ENCODE data around the gene AZIN2.

Gene AZIN2

DNA sequence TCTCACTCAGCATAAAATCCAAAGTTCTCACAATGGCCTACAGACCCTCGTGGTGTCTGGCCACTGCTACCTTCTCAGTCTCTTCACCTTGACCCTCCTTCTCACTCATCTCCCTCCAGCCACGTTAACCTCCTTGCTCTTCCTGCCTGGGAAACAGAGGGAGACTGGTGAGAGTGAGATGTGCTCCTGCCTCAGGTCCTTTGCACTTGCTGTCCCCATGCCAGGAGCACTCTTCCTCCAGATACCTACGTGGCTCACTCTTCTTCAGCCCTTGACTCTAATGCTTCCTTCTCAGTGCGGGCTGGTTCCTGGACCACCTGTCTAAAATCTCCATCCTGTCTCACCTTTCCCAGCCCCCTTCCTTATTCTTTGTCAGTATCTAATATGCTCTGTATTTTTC is 76.2 kb downstream of the AZIN2 start:
- DNase-seq: no peak

DNA sequence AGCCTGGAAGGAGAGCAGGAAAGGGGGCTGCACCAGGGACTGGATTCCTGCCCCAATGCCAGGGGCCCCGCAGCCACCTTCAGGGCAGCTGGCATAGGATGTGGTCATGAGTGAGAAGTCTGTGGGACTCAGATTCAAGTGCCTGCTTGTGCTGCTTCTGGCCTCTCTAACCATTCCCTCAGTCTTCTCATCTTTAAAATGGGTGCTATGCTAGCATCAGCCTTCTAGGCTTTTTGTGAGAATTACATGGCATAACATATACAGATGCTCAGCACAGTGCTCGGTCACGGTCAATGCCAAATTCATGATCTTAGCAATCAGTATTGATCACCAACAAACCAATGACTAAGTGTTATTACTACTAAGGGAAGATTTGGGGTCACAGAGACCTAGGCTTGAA is 77.4 kb downstream of the AZIN2 start:
- DNase-seq: no peak

DNA sequence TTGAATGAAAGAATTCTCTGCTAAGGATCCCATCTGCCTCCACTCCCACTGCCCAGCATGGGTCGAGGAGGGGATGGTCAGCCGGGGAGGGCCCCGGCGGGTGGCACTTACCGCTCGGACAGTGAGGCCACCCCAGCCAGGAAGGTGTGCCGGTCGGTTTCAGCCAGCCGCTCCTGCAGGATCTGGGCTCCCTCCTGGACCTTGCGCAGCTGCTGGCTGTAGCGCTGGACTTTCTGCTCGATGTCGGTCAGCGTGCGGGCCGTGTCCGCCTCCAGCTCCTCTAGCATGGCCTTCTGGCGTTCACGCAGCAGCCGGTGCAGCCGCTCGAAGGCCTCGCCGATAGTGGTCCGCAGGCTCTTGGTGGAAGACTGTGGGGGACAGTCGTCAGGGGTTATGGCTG is 78.6 kb downstream of the AZIN2 start:
- no peak for DNase-seq

DNA sequence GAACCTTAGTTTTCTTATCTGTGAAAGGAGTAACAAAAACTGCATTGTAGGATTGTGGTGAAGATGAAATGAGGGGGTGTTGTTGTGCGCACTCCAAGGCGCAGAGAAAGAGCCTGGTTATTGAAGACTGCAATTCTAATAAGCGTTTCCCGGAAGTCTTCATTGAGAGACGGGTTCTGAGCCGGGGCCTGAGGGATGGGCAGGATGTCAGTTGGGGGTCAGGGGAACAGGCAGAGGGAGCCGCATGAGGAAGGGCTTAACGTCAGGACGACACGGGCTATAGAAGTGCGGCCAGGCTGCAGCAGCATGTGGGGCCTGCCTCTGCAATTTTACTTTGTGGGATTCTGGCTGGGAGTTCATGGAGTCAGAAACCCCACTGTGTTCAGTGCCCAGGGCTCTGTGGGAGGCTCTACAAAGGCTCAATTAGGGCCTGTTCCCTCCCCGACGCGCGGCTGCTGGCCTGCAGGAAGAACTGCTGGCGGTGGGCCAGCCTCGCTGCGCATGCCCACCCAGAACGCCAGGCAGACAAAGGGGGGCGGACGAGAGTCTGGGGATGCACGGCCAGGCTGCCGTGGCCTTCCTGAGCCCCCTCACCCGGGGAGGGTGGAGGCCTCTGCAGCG is 80.2 kb downstream of the AZIN2 start:
- DNase-seq: no peak

DNA sequence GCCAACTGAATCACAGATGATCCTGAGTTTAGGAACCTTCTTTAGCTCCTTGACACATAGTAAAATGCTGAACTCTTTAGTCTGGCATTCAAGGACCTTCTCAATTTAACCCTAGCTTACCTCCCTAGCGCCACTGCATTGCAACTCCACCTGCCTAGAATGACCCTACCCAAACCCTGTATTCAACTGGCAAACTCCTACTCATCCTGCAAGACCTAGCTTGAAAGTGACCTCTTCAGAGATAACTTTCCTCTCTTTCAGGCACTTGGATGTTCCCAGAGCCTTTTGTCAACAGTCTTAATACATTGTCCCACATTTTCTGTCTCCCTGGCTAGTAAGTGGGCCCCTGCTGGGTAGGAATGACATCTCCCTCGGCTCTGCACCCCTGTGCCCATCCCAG is 81.2 kb downstream of the AZIN2 start:
- no peak for DNase-seq

DNA sequence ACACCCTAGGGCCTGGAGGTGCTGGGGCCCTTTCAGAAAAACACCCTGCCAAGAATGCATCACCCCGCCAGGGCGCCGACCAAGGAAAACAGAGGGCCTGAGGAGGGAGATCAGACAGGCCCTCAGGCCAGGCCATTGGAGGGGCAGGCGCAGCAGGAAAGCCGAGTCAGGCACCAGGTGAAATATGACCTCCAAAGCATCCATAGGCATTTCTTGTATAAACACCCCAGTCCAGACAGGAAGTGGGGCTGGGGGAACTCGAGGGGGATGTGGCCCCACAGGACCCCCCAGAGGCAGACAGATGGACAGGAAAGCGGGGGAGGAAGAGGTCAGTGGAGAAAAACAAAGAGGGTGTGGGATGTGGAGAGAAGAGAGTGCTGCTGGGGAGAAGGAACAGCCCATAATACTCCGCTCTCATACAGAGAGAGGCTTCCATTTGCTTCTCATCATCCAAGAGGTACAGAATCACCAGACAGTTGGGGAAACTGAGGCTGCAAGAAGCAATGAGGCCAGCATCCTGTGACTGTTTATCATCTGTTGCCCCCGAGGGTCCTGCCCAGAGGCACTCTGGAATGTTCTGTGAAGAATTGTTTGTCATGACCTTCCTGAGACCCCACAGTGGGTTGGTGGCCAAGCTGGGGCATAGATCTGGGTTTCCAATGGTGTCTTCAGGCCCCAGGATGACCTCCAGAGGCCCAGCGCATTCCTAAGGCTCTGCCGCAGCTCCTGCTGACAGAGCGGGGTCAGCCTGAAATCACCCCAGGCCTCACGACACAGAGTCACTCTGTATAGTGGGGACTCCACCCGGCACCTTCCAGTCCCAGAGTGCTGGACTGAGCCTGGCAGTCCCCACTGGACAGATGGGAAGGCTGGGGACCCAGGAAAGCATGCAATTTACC is 82.9 kb downstream of the AZIN2 start:
- no peak for DNase-seq

DNA sequence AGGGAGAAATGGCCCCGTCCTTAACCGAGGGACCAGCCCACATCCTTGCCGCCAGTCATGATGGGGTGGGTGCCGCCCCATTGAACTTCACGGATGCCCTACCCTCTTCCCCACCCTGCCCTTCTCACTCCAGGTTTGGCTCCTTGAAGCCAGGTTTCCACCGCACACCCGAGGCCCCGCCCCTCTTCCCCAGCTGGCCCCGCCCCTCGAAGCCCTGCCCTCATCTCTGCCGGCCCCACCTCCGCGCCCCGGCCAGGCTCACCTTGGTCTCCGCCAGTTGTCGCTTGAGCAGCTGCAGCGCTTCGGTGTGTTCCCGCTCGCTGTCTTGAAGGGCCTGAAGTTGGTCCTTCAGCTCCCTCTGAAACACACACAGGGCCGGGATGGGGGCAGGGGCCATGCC is 84.3 kb downstream of the AZIN2 start:
- DNase-seq: no peak

DNA sequence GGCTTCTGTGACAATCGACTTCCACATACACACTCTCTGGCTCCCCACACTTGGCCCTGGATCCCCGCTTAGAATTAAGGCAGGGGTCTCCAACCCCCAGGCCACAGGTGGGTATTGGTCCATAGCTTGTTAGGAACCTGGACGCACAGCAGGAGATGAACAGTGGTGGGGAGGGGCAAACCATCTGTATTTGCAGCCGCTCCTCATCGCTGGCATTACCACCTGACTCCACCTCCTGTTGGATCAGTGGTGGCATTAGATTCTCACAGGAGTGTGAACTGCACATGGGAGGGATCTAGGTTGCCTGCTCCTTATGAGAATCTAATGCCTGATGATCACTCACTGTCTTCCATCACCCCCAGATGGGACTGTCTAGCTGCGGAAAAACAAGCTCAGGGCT is 84.9 kb downstream of the AZIN2 start:
- DNase-seq: no peak

DNA sequence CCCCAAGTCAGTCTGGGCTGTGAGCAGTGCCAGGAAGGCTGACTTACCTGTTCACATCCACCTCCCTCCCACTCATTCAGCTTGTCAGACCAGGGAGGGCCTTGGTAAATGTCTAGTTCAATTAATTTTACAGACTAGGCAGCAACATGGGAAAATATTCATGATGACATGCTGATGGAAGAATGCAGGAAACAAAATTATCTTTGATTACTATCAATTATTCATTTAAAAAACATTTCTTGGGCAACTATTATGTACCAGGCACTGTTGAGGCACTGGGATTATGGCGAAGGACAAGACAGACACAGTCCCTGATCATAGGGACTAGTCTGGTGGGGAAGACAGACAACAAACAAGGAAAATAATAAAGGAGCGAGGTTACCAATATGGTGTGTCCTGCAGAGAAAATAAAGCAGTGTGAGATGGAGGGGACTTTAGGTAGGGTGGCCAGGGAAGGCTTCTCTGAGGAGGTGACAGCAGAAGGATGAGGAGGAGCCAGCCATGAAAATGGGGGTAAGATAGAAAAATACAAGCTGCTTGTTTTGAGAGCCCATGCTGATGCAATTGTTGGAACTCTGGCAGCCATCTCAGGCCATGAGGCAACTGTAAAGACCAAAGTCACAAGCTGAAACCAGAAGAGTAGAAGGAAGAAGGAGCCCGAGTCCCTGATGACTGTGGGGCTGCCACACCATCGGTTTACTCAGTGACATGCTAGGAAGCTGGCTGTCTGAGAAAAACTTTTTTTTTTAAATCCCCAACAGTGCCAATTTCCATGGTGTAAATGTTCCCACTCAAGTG is 86.9 kb downstream of the AZIN2 start:
- no peak for DNase-seq

DNA sequence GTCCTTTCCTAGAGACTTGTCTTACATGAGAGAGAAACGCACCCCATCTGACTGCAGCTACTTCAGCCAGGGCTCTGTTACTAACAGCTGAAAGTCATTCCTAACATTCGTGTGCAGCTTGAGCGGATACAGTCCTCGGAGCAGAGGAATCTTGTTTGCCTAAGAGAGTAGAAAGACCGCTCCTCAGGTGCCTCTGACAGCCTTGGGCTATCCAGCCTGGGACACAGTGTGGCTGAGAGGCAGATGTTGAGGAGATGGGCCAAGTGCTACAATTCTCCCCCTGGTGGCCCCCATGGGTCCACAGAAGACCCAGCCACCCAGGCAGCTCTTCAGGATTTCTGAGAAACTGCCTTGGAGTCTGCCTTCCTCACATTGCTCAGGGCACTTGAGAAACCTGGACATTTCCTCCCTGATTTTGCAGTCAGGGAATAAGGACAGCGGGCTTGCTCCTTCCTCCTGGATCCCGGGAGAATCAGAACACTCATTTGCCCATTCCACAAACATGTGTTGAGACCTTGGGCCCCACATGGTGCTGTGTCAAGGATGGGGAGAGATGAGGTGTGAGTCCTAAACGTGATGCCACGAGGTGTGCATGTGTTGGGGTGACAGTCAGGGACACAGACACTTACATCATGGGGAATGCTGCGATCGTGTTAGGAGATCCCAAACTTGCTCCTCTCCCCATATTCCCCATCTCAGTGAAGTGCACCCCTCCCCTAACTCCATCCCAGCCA is 87.8 kb downstream of the AZIN2 start:
- DNase-seq: no peak

DNA sequence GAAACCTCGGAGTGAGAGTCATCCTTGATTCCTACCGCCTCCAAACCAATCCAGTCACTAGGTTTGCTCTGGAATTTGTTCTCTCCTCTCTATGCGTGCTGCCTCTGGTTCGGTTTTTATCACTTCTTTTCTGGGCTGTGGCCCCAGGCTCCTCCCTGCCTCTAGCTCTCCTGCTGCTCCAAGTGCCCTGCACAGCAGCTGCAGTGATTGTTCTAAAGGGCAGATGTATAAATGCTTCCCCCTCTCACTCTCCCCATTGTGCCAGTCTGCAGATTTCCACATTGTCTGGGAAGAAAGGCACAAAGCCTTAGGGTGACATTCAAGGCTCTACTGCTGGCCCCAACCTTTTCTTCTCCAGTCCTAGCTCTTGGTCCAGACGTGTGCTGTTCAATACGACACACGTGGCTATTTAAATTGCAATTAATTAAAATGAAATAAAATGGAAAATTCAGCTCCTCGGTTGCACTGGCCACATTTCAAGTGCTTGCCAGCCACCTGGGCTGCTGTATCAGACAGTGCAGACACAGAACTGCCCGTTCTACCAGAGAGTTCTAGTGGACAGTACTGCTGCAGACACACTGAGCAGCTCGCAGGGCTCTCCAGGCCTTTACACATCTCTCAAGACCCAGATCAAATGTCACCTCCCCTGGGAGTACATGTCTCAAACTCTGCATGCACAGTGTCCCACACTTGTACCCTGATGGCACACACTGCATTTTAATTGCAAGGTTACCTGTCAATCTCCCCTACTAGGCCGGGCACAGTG is 88.5 kb downstream of the AZIN2 start:
- no peak for DNase-seq
